Astrocyte (in vitro differentiated cells and primary cell): ENCODE data around the gene CMTM5. TPM values are rescaled to one million over a fixed set of nuclear protein-coding genes. Genes with fewer than 3 reads are reported as not detected.

Source experiments
- DNase-seq: peaks from one replicate; pipeline ENCODE4 v3.0.0-alpha.2; 2010; ENCODE audit warnings: low read depth
- FAIRE-seq: peaks from 2 replicates; lab custom pipeline; 2011; peaks lifted over from hg19 to GRCh38; lab: Jason Lieb, UNC
- H2AFZ ChIP-seq: 2 replicates; pipeline ENCODE4 v1.6.0; 2012; ENCODE audit warnings: low read depth, low read length, inconsistent platforms
- H3K27ac ChIP-seq: 2 replicates; pipeline ENCODE4 v1.5.1; 2011; ENCODE audit warnings: low read depth, low read length, inconsistent platforms
- H3K27me3 ChIP-seq: 2 replicates; pipeline ENCODE4 v1.6.0; 2011; ENCODE audit warnings: low read length, inconsistent platforms; ENCODE audit not compliant: insufficient read depth
- H3K36me3 ChIP-seq: 2 replicates; pipeline ENCODE4 v1.5.1; 2011; ENCODE audit warnings: low read length, inconsistent platforms; ENCODE audit not compliant: insufficient read depth
- H3K4me1 ChIP-seq: 2 replicates; pipeline ENCODE4 v1.5.1; 2011; ENCODE audit warnings: low read length, inconsistent platforms; ENCODE audit not compliant: insufficient read depth
- H3K4me2 ChIP-seq: 2 replicates; pipeline ENCODE4 v1.6.0; 2012; ENCODE audit warnings: low read length, inconsistent platforms
- H3K4me3 ChIP-seq: 2 replicates; pipeline ENCODE4 v1.5.1; 2011; ENCODE audit warnings: low read depth, mild to moderate bottlenecking, low read length, inconsistent platforms; ENCODE audit not compliant: insufficient read depth
- H3K79me2 ChIP-seq: 2 replicates; pipeline ENCODE4 v1.6.0; 2012; ENCODE audit warnings: mild to moderate bottlenecking, low read length, inconsistent platforms; ENCODE audit not compliant: insufficient read depth
- H3K9ac ChIP-seq: 2 replicates; pipeline ENCODE4 v1.6.0; 2012; ENCODE audit warnings: mild to moderate bottlenecking, low read length, inconsistent platforms
- H3K9me3 ChIP-seq: 2 replicates; pipeline ENCODE4 v1.5.1; 2012; ENCODE audit warnings: low read depth, mild to moderate bottlenecking, low read length, inconsistent platforms; ENCODE audit not compliant: insufficient read depth
- H4K20me1 ChIP-seq: 2 replicates; pipeline ENCODE4 v1.6.0; 2012; ENCODE audit warnings: low read length, inconsistent platforms; ENCODE audit not compliant: insufficient read depth
- H3K27ac Mint-ChIP-seq: one replicate; pipeline ENCODE4 v1.8.0; 2021; ENCODE audit warnings: mild to moderate bottlenecking, mixed read lengths; ENCODE audit not compliant: unreplicated experiment
- H3K27me3 Mint-ChIP-seq: one replicate; pipeline ENCODE4 v1.8.0; 2021; ENCODE audit warnings: low read depth, mixed read lengths; ENCODE audit not compliant: unreplicated experiment
- H3K36me3 Mint-ChIP-seq: one replicate; pipeline ENCODE4 v1.8.0; 2021; ENCODE audit warnings: low read depth, mixed read lengths; ENCODE audit not compliant: unreplicated experiment
- H3K4me1 Mint-ChIP-seq: one replicate; pipeline ENCODE4 v1.8.0; 2021; ENCODE audit warnings: low read depth, mixed read lengths; ENCODE audit not compliant: unreplicated experiment
- H3K4me3 Mint-ChIP-seq: one replicate; pipeline ENCODE4 v1.8.0; 2021; ENCODE audit warnings: mild to moderate bottlenecking, moderate library complexity, mixed read lengths; ENCODE audit not compliant: unreplicated experiment
- H3K9me3 Mint-ChIP-seq: one replicate; pipeline ENCODE4 v1.8.0; 2021; ENCODE audit warnings: mild to moderate bottlenecking, mixed read lengths; ENCODE audit not compliant: unreplicated experiment
- CTCF ChIP-seq: IDR thresholded peaks from 2 replicates; pipeline ENCODE4 v1.5.1; 2011; ENCODE audit warnings: low read depth, mild to moderate bottlenecking, inconsistent platforms, low read length, moderate library complexity; ENCODE audit not compliant: insufficient read depth
- EZH2 ChIP-seq: IDR thresholded peaks from 2 replicates; pipeline ENCODE4 v1.6.1; 2012; ENCODE audit warnings: mild to moderate bottlenecking, low read length, inconsistent platforms; ENCODE audit not compliant: insufficient read depth
- total RNA-seq: library from RNA; stranded (reverse); gene quantifications from 2 replicates; pipeline ENCODE4 v1.2.1, GENCODE V29; 2021

Gene CMTM5
- total RNA-seq, 1 donor from 2014 or later, result not detected

DNA sequence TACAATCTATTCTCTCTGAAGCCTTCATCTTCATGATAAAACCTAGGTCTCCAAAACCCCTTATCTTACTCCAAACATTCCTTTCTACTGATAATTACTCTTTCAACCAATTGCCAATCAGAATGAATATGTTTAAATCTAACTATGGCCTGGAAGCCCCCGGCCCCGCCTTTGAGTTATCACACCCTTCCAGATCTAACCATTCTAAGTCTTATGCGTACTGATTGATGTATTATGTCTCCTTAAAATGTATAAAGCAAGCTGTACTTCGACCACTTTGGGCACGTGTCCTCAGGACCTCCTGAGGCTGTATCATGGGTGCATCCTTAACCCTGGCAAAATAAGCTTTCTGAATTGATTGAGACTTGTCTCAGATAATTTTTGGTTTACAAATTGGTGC is 41.2 kb upstream of the CMTM5 start:
- Histone ChIP-seq H3K27me3 (peaks cover 2% of the 10 kb centered on the region), H3K4me1 (no peaks in the 10 kb centered on the region), H3K9me3 (no peaks in the 10 kb centered on the region), H3K36me3 (no peaks in the 10 kb centered on the region), H3K27ac (no peak overlapping the region), H3K9ac (no peak overlapping the region), H3K79me2 (no peaks in the 10 kb centered on the region), H4K20me1 (no peaks in the 10 kb centered on the region), H2AFZ (no peak overlapping the region), H3K4me2 (no peak overlapping the region), H3K4me3 (no peak overlapping the region)
- Mint-ChIP-seq H3K4me3 (no peak overlapping the region), H3K27me3 (peaks cover 13% of the 10 kb centered on the region), H3K27ac (no peak overlapping the region), H3K4me1 (no peaks in the 10 kb centered on the region), H3K36me3 (no peaks in the 10 kb centered on the region), H3K9me3 (no peaks in the 10 kb centered on the region)
- TF ChIP-seq EZH2, result no peak
- TF ChIP-seq CTCF, result no peak
- no peak for FAIRE-seq
- no peak for DNase-seq

- H3K36me3 Mint-ChIP-seq, result no peaks in the 10 kb centered on the region
- H3K9me3 Mint-ChIP-seq, result no peaks in the 10 kb centered on the region
- peaks cover 5% of the 10 kb centered on the region for H3K27me3 ChIP-seq
- H3K4me3 ChIP-seq, result no peak overlapping the region
- no peak overlapping the region for H3K4me2 ChIP-seq
- no peaks in the 10 kb centered on the region for H3K36me3 ChIP-seq
- no peak overlapping the region for H3K27ac Mint-ChIP-seq
- no peak overlapping the region for H3K4me3 Mint-ChIP-seq
- DNase-seq (no peak), FAIRE-seq (no peak)
- no peak overlapping the region for H3K27ac ChIP-seq
- no peak for TF ChIP-seq EZH2
- no peak for TF ChIP-seq CTCF
- H3K4me1 ChIP-seq, result no peaks in the 10 kb centered on the region
- no peak overlapping the region for H3K9ac ChIP-seq
- no peaks in the 10 kb centered on the region for H3K79me2 ChIP-seq
- no peaks in the 10 kb centered on the region for H3K4me1 Mint-ChIP-seq
- H4K20me1 ChIP-seq, result no peaks in the 10 kb centered on the region
- peaks cover 4% of the 10 kb centered on the region for H3K27me3 Mint-ChIP-seq
- no peaks in the 10 kb centered on the region for H3K9me3 ChIP-seq
- H2AFZ ChIP-seq, result no peak overlapping the region
Observed at GRCh38 chr14:23339506-23340268, 37.2 kb upstream of the CMTM5 start.

GRCh38 chr14:23344481-23344880 is 32.4 kb upstream of the CMTM5 start:
- H3K27ac ChIP-seq, result no peak overlapping the region
- peaks cover under 1% of the 10 kb centered on the region for H3K27me3 Mint-ChIP-seq
- H3K4me3 Mint-ChIP-seq, result no peak overlapping the region
- H2AFZ ChIP-seq, result no peak overlapping the region
- FAIRE-seq (no peak), DNase-seq (no peak)
- no peaks in the 10 kb centered on the region for H3K4me1 ChIP-seq
- TF ChIP-seq EZH2, result no peak
- no peak for TF ChIP-seq CTCF
- H3K9ac ChIP-seq, result no peak overlapping the region
- no peaks in the 10 kb centered on the region for H3K9me3 ChIP-seq
- peaks cover 3% of the 10 kb centered on the region for H3K27me3 ChIP-seq
- H3K79me2 ChIP-seq, result no peaks in the 10 kb centered on the region
- H4K20me1 ChIP-seq, result no peaks in the 10 kb centered on the region
- H3K36me3 ChIP-seq, result no peaks in the 10 kb centered on the region
- no peaks in the 10 kb centered on the region for H3K9me3 Mint-ChIP-seq
- peaks cover 13% of the 10 kb centered on the region for H3K36me3 Mint-ChIP-seq
- no peak overlapping the region for H3K27ac Mint-ChIP-seq
- H3K4me1 Mint-ChIP-seq, result no peaks in the 10 kb centered on the region
- H3K4me3 ChIP-seq, result no peak overlapping the region
- no peak overlapping the region for H3K4me2 ChIP-seq
